ENCODE data around the gene TMEM127. TPM values are rescaled to one million over a fixed set of nuclear protein-coding genes. Genes with fewer than 3 reads are reported as not detected.

TMEM127 gene
- total RNA-seq, 1 experiment from 2014 or later = 25.3 TPM

- TF ChIP-seq, protein P1, sequence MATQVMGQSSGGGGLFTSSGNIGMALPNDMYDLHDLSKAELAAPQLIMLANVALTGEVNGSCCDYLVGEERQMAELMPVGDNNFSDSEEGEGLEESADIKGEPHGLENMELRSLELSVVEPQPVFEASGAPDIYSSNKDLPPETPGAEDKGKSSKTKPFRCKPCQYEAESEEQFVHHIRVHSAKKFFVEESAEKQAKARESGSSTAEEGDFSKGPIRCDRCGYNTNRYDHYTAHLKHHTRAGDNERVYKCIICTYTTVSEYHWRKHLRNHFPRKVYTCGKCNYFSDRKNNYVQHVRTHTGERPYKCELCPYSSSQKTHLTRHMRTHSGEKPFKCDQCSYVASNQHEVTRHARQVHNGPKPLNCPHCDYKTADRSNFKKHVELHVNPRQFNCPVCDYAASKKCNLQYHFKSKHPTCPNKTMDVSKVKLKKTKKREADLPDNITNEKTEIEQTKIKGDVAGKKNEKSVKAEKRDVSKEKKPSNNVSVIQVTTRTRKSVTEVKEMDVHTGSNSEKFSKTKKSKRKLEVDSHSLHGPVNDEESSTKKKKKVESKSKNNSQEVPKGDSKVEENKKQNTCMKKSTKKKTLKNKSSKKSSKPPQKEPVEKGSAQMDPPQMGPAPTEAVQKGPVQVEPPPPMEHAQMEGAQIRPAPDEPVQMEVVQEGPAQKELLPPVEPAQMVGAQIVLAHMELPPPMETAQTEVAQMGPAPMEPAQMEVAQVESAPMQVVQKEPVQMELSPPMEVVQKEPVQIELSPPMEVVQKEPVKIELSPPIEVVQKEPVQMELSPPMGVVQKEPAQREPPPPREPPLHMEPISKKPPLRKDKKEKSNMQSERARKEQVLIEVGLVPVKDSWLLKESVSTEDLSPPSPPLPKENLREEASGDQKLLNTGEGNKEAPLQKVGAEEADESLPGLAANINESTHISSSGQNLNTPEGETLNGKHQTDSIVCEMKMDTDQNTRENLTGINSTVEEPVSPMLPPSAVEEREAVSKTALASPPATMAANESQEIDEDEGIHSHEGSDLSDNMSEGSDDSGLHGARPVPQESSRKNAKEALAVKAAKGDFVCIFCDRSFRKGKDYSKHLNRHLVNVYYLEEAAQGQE (IDR thresholded peaks at IDR 0.05; ENCODE audit: low read depth) = no peak
- TF ChIP-seq POLR2AphosphoS5 (IDR thresholded peaks at IDR 0.05; ENCODE audit: low read depth, low read length) (peak; percentile 94), EGR1 (IDR thresholded peaks at IDR 0.05; ENCODE audit: low read depth) (peak; percentile 70; the same call in 1 of the 2 replicates), ZNF274 (IDR thresholded peaks at IDR 0.05; ENCODE audit: low read depth, low read length) (no peak), SRF (IDR thresholded peaks at IDR 0.05; ENCODE audit: low read depth) (peak; percentile 52; the same call in 1 of the 2 replicates)
These were observed 39.5 kb upstream of the TMEM127 start, which contains the start of gene SNRNP200 (continued) for GRCh38 chr2:96305091-96305978.

DNA sequence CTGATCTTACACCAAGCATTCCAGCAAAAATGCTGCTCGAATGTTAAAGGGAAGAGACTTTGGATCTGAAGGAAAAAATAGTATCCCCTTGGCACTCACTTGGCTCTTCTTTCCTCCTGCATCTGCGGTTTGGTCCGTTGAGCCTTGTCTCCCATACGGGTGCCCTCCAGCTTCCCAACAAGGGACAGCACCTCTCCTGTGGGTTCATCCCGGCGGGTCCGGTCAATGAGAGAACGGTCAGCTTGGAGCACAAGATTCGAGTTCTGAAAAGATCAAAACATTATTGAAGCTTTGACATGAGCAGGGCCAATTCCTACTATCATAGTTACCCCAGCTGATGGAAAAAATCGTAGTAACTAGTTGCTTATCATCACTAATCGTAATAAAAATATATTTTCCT, 38.8 kb upstream of the TMEM127 start:
- peak overlapping the region; percentile 93 for H3K4me2 ChIP-seq (ENCODE audit: low read length)
- H3K79me2 ChIP-seq (ENCODE audit: insufficient read depth, low read length) = peaks cover 62% of the 10 kb centered on the region
- CTCF ChIA-PET = no interaction called here
- H3K9me3 ChIP-seq (ENCODE audit: control insufficient read depth in 1 of 2, insufficient read depth in 1 of 2, low read depth in 1 of 2, low read length in 2 of 2) = no peaks in the 10 kb centered on the region
- H3K4me1 ChIP-seq (ENCODE audit: control insufficient read depth in 1 of 2, insufficient read depth in 2 of 2, low read length in 2 of 2) = peaks cover 10 to 19% of the 10 kb centered on the region in 2 experiments
- no peak for ATAC-seq
- H4K20me1 ChIP-seq (ENCODE audit: insufficient read depth) = no peaks in the 10 kb centered on the region
- intact Hi-C loops (cut with micrococcal nuclease) = loop anchor here (1.0 to 2.0 kb wide), 3 partner anchors 31 to 205 kb away; partner anchors contain the start of genes CIAO1 and NCAPH
- POLR2A ChIA-PET = interaction anchor here (1.0 to 1.3 kb wide), 2 partner anchors 9 to 31 kb away, joined by 3 read pairs; partner anchors contain the start of gene NCAPH
- H3K36me3 ChIP-seq (ENCODE audit: control insufficient read depth in 1 of 2, insufficient read depth in 2 of 2, low read length in 2 of 2) = peaks cover 40 to 43% of the 10 kb centered on the region in 2 experiments
- RAD21 ChIA-PET (ENCODE audit: low non-redundant PET in 1 of 2, low total read pairs in 2 of 2, uncharacterized antibody in 2 of 2, unreplicated experiment in 2 of 2) = no interaction called here
- peak overlapping the region; percentile 75; the same call in 1 of the 2 replicates for H3K27ac ChIP-seq (ENCODE audit: low read depth, low read length)
- TF ChIP-seq ELF1 (IDR thresholded peaks at IDR 0.05; ENCODE audit: borderline replicate concordance, low read depth) = no peak
- no peak for TF ChIP-seq EZH2phosphoT487 (IDR thresholded peaks at IDR 0.05; ENCODE audit: borderline replicate concordance)
- no peak for TF ChIP-seq CEBPB (IDR thresholded peaks at IDR 0.05; ENCODE audit: low read depth)
- no peak for TF ChIP-seq YY1 (IDR thresholded peaks at IDR 0.05; ENCODE audit: extremely low read depth, insufficient replicate concordance, low read depth, low read length)
- no peak for TF ChIP-seq SIN3A (IDR thresholded peaks at IDR 0.05; ENCODE audit: low read depth)
- TF ChIP-seq, protein P2, sequence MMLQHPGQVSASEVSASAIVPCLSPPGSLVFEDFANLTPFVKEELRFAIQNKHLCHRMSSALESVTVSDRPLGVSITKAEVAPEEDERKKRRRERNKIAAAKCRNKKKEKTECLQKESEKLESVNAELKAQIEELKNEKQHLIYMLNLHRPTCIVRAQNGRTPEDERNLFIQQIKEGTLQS (IDR thresholded peaks at IDR 0.05) = no peak
- no peak for TF ChIP-seq POLR2AphosphoS5 (IDR thresholded peaks at IDR 0.05; ENCODE audit: low read depth, low read length)
- TF ChIP-seq JUND (IDR thresholded peaks at IDR 0.05) = no peak
- TF ChIP-seq RAD21 (IDR thresholded peaks at IDR 0.05; ENCODE audit: low read depth) = no peak
- TF ChIP-seq FOSL1 (IDR thresholded peaks at IDR 0.05; ENCODE audit: low read depth) = no peak
- no peak for TF ChIP-seq ZNF274 (IDR thresholded peaks at IDR 0.05; ENCODE audit: low read depth, low read length)
- TF ChIP-seq, protein P3, sequence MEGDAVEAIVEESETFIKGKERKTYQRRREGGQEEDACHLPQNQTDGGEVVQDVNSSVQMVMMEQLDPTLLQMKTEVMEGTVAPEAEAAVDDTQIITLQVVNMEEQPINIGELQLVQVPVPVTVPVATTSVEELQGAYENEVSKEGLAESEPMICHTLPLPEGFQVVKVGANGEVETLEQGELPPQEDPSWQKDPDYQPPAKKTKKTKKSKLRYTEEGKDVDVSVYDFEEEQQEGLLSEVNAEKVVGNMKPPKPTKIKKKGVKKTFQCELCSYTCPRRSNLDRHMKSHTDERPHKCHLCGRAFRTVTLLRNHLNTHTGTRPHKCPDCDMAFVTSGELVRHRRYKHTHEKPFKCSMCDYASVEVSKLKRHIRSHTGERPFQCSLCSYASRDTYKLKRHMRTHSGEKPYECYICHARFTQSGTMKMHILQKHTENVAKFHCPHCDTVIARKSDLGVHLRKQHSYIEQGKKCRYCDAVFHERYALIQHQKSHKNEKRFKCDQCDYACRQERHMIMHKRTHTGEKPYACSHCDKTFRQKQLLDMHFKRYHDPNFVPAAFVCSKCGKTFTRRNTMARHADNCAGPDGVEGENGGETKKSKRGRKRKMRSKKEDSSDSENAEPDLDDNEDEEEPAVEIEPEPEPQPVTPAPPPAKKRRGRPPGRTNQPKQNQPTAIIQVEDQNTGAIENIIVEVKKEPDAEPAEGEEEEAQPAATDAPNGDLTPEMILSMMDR (IDR thresholded peaks at IDR 0.05 in 2 of 3, conservative IDR thresholded peaks at IDR 0.05 in 1 of 3; ENCODE audit: borderline replicate concordance in 1 of 3, insufficient read depth in 1 of 3, low read depth in 2 of 3, low read length in 2 of 3) = no peak
- no peak for TF ChIP-seq TCF7L2 (IDR thresholded peaks at IDR 0.05; ENCODE audit: borderline replicate concordance, extremely low read depth, insufficient read depth, insufficient read length)
- no peak for TF ChIP-seq SRF (IDR thresholded peaks at IDR 0.05; ENCODE audit: low read depth)
- peak overlapping the region; percentile 77 to 97 for H3K4me3 ChIP-seq (replicated peaks in 1 of 2; ENCODE audit: low read depth in 1 of 2, low read length in 2 of 2)
- no peaks in the 10 kb centered on the region for H3K27me3 ChIP-seq (ENCODE audit: insufficient read depth, low read length)
- H3K9me2 ChIP-seq (ENCODE audit: insufficient read depth) = no peaks in the 10 kb centered on the region
- no peak for DNase-seq (ENCODE audit: low read depth, low spot score)
- H3K9ac ChIP-seq (ENCODE audit: low read length) = peak overlapping the region; percentile 83
- no TSS peak for BruUV-seq (replicated peaks)
- H2AFZ ChIP-seq (ENCODE audit: low read depth, low read length, poor library complexity, severe bottlenecking) = no peak overlapping the region

Data from HCT116 (cell line).